Prostate gland (tissue), 2 donors: Measurements from ENCODE around the gene EMC9. TPM values are rescaled to one million over a fixed set of nuclear protein-coding genes. Genes with fewer than 3 reads are reported as not detected.

Source experiments
- DNase-seq: peaks from one replicate; pipeline ENCODE4 v3.0.0-alpha.2; 2019; ENCODE audit warnings: low spot score
- H3K27ac ChIP-seq, 2 donors: fragments of 200-600 bp; sonication (generic); 2 replicates each; pipeline ENCODE4 v1.5.1; 2017 to 2019
- H3K27me3 ChIP-seq: fragments of 200-600 bp; sonication (generic); replicated peaks from 2 replicates; pipeline ENCODE4 v1.5.1; 2019; ENCODE audit not compliant: insufficient read depth
- H3K36me3 ChIP-seq, 2 donors: fragments of 200-600 bp; sonication (generic); 1 replicate in 1 of 2; 2 replicates in 1 of 2; pipeline versions ENCODE4 v1.5.1 to v1.8.1; 2017 to 2019
- H3K4me1 ChIP-seq: fragments of 200-600 bp; sonication (generic); replicated peaks from 2 replicates; pipeline ENCODE4 v1.5.1; 2019
- H3K4me3 ChIP-seq, 2 donors: fragments of 200-600 bp; sonication (generic); 2 replicates each; pipeline ENCODE4 v1.5.1; 2017 to 2019
- H3K9me3 ChIP-seq: fragments of 200-600 bp; sonication (generic); 2 replicates; pipeline ENCODE4 v1.5.1; 2017
- POLR2A ChIP-seq: fragments of 450-650 bp; IDR thresholded peaks from one replicate; pipeline ENCODE4 v1.6.1; 2016; ENCODE audit warnings: antibody characterized with exemption, mild to moderate bottlenecking
- POLR2AphosphoS5 ChIP-seq: sonication (generic); formaldehyde crosslinking; IDR thresholded peaks from one replicate; pipeline ENCODE4 v1.6.1; 2017; ENCODE audit warnings: antibody characterized with exemption
- WGBS: methylation state at CpG from one replicate; pipeline ENCODE4 v1.1.5; 2018; 5-methylcytosine and 5-hydroxymethylcytosine counted together
- intact Hi-C: fragments of 100-400 bp; cut with DNase I; formaldehyde crosslinking; loops from one replicate; pipeline ENCODE4 v1.14.2; 2022
- total RNA-seq, 2 donors: library from RNA; depleted of rRNA; stranded (reverse); fragments of >200 nt; gene quantifications; one replicate each; pipeline ENCODE4 v1.1.0, GENCODE V29; 2016
- TF ChIP-seq, protein P1 (sequence below), 4 experiments: fragments of 200-600 bp in 2 of 4; fragments of 450-650 bp in 2 of 4; sonication (generic) in 2 of 4; IDR thresholded peaks; 1 replicate in 3 of 4; 2 replicates in 1 of 4; pipeline ENCODE4 v1.5.1; 2016 to 2019; ENCODE audit warnings: antibody characterized with exemption in 4 of 4, mild to moderate bottlenecking in 2 of 4, moderate library complexity in 2 of 4

The EMC9 gene
- total RNA-seq, 2 donors from 2014 or later, result 13.1 to 13.6 TPM

DNA sequence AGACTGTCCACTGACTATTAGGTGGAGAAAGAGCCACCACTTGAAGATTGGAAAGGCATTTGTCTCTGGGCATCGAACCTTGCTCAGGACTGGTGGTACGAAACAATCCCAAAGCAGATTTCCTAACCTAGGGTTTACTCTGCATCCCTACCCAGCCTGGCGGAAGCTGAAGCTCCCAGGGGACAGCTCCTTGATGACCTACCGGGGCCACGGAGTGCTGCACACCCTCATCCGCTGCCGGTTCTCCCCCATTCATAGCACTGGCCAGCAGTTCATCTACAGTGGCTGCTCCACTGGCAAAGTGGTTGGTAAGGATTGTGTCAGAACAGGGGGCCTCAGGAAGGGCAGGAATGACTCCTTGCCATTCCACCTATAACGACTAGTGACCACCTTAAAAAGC is 20.2 kb downstream of the EMC9 start:
- Histone ChIP-seq H3K36me3 (peaks cover 16 to 44% of the 10 kb centered on the region in 2 donors), H3K27me3 (no peaks in the 10 kb centered on the region), H3K4me1 (peaks cover 4% of the 10 kb centered on the region), H3K9me3 (no peaks in the 10 kb centered on the region), H3K4me3 (no peak overlapping the region), H3K27ac (no peak overlapping the region)
- intact Hi-C loops, result no loop called here
- no peak for DNase-seq
- 92% methylated on average over 8 of the region's 8 CpGs for WGBS
- TF ChIP-seq POLR2AphosphoS5, result no peak
- TF ChIP-seq POLR2A, result no peak
- TF ChIP-seq, protein P1, sequence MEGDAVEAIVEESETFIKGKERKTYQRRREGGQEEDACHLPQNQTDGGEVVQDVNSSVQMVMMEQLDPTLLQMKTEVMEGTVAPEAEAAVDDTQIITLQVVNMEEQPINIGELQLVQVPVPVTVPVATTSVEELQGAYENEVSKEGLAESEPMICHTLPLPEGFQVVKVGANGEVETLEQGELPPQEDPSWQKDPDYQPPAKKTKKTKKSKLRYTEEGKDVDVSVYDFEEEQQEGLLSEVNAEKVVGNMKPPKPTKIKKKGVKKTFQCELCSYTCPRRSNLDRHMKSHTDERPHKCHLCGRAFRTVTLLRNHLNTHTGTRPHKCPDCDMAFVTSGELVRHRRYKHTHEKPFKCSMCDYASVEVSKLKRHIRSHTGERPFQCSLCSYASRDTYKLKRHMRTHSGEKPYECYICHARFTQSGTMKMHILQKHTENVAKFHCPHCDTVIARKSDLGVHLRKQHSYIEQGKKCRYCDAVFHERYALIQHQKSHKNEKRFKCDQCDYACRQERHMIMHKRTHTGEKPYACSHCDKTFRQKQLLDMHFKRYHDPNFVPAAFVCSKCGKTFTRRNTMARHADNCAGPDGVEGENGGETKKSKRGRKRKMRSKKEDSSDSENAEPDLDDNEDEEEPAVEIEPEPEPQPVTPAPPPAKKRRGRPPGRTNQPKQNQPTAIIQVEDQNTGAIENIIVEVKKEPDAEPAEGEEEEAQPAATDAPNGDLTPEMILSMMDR (IDR thresholded peaks at IDR 0.05), result no peak

DNA sequence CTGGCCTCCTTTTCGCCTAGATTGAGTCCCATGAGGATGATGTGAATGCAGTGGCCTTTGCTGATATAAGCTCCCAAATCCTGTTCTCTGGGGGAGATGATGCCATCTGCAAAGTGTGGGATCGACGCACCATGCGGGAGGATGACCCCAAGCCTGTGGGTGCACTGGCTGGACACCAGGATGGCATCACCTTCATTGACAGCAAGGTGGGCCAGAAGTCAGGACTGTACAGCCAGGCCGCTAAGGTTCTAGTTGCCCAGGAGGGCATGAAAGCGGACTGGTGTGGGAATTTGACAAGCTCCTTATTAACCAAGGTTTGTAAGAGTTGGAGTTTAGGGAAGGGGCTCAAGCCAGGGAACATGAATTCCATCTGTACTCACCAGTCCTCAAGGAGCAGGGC is 21.7 kb downstream of the EMC9 start:
- intact Hi-C loops, result no loop called here
- WGBS, result 94% methylated on average over 6 of the region's 6 CpGs

DNA sequence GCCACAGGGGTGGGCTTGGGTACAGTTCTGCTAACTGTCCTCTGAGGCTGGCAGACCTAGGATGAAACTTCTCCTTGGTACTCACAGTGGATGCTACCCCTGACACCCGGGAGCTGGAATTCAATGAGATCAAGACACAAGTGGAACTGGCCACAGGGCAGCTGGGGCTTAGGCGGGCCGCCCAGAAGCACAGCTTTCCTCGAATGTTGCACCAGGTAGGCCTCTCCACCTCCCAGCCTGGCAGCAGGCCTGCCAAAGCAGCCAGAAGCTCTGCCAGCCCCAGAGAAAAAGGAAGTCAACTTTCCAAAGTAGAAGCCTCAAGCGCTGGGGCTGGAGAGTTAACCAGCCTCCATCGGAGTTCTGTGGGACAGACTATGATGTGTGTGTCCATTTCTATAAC is 24.2 kb downstream of the EMC9 start:
- 85% methylated on average over 6 of the region's 6 CpGs for WGBS
- peaks cover 16 to 30% of the 10 kb centered on the region in 2 donors for H3K36me3 ChIP-seq
- H3K9me3 ChIP-seq, result no peaks in the 10 kb centered on the region
- H3K4me3 ChIP-seq, result no peak overlapping the region
- H3K4me1 ChIP-seq, result peaks cover 4% of the 10 kb centered on the region
- no peak for DNase-seq
- H3K27me3 ChIP-seq, result no peaks in the 10 kb centered on the region
- TF ChIP-seq POLR2A, result no peak
- TF ChIP-seq POLR2AphosphoS5, result no peak
- TF ChIP-seq, protein P1 (IDR thresholded peaks at IDR 0.05), result no peak
- no peak overlapping the region for H3K27ac ChIP-seq
- intact Hi-C loops, result no loop called here

More for the DNA sequence above, 21.7 kb downstream of the EMC9 start:
- Histone ChIP-seq H3K4me1 (peaks cover 4% of the 10 kb centered on the region), H3K36me3 (peaks cover 16 to 44% of the 10 kb centered on the region in 2 donors), H3K4me3 (no peak overlapping the region), H3K27me3 (no peaks in the 10 kb centered on the region), H3K27ac (no peak overlapping the region), H3K9me3 (no peaks in the 10 kb centered on the region)
- no peak for DNase-seq
- TF ChIP-seq, protein P1 (IDR thresholded peaks at IDR 0.05), result no peak
- no peak for TF ChIP-seq POLR2AphosphoS5

DNA sequence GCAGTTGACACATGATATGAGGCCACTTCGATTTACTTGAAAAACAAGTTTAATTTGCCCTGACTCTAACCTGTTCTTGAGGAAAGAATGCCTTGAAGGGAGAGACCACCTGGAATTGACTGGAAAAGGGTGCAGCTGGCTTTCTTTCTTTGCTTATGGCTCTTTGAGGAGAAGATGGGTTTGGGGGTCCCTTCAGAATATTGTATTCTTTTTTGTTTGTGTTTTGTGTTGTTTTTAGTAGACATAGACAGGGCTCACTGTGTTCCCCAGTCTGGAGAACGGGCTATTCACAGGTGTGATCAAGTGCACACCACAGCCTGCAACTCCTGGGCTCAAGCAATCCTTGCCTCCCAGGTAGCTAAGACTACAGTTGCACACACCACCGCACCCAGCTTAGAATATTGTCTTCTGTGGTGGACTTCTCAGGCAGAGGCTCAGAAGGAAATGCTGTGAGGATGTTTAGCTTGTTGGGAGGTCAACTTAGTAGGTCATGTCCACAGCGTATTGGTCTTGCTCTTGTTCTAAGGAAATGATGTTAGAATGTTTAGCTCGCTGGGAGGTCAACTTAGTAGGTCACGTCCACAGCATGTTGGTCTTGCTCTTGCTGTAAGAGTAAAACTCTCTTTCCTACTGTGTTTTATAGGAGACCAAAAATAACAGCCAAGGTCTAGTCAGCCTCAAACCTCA is 25.1 kb downstream of the EMC9 start:
- Histone ChIP-seq H3K27ac (peak overlapping the region; percentile 99), H3K27me3 (no peaks in the 10 kb centered on the region), H3K9me3 (no peaks in the 10 kb centered on the region), H3K4me1 (peaks cover 4% of the 10 kb centered on the region), H3K4me3 (peak overlapping the region; percentile 62 to 69), H3K36me3 (peaks cover 11 to 22% of the 10 kb centered on the region in 2 donors)
- DNase-seq, result no peak
- TF ChIP-seq POLR2A (no peak), POLR2AphosphoS5 (no peak)
- TF ChIP-seq, protein P1 (IDR thresholded peaks at IDR 0.05), result no peak
- intact Hi-C loops, result no loop called here
- WGBS, result 72% methylated on average over 6 of the region's 6 CpGs
